Measurements from ENCODE around the gene CNNM2. TPM values are rescaled to one million over a fixed set of nuclear protein-coding genes. Genes with fewer than 3 reads are reported as not detected.

CNNM2 gene
- total and polyA plus RNA-seq, 11 donors, result 1.3 to 6.3 (median 3.4) TPM

DNA sequence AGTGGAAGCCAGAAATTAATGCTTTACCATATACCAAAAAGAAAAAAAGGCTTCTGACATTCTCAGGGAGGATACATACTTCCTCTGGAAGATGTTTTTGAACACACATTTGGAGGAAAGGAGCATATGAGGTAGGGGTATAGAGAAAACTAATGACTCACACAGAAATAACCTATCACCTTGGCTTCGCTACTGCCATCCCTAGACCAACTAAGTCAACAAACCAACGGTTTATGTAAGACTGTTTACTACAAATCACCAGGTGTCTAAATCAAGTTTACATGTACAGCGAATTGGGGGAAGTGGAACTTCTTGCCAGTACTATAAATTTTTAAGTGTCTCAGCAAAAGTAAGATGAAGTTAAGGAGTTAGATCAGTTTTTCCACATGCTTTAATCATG, 178.0 kb downstream of the CNNM2 start:
- Histone ChIP-seq H3K9me3 (no peaks in the 10 kb centered on the region), H3K4me3 (no peak overlapping the region), H3K27ac (no peak overlapping the region), H3K27me3 (no peaks in the 10 kb centered on the region), H3K4me1 (no peaks in the 10 kb centered on the region), H3K36me3 (peaks cover 0 to 100% (median 100%) of the 10 kb centered on the region in 9 donors)
- DNase-seq, result no peak
- TF ChIP-seq, protein P1, sequence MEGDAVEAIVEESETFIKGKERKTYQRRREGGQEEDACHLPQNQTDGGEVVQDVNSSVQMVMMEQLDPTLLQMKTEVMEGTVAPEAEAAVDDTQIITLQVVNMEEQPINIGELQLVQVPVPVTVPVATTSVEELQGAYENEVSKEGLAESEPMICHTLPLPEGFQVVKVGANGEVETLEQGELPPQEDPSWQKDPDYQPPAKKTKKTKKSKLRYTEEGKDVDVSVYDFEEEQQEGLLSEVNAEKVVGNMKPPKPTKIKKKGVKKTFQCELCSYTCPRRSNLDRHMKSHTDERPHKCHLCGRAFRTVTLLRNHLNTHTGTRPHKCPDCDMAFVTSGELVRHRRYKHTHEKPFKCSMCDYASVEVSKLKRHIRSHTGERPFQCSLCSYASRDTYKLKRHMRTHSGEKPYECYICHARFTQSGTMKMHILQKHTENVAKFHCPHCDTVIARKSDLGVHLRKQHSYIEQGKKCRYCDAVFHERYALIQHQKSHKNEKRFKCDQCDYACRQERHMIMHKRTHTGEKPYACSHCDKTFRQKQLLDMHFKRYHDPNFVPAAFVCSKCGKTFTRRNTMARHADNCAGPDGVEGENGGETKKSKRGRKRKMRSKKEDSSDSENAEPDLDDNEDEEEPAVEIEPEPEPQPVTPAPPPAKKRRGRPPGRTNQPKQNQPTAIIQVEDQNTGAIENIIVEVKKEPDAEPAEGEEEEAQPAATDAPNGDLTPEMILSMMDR (IDR thresholded peaks at IDR 0.05), result no peak
- TF ChIP-seq POLR2A (IDR thresholded peaks at IDR 0.05), result no peak
- intact Hi-C loops (cut with DNase I), result loop anchor here in 2 of 10 donors (5.0 to 10.0 kb wide), 2 partner anchors 146 to 149 kb away; partner anchors contain the start of gene RPEL1 (in 1 of the 2)
- WGBS, 4 donors, result 88 to 93% (median 92%) methylated on average over 3 of the region's 3 CpGs
- no peak for ATAC-seq

DNA sequence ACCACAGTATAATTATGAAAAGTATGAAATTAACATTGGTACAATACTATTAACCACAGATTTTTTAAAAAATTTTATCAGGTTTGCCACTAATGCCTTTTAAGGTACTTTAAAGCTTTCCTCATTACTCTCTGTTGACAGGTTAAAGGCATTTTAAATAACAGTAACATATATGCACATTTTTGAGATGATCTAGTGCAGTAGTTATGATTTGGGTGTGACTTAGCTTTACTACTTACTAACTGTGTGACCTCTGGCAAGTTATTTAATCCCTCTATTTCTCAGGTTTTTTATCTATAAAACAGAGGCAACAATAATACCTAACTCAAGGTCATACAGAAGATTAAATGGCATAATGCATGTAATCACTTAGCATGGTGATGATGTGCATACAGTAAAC, 180.1 kb downstream of the CNNM2 start:
- no peaks in the 10 kb centered on the region for H3K27me3 ChIP-seq
- H3K4me1 ChIP-seq, result peaks cover 0 to 11% (median 0%) of the 10 kb centered on the region in 12 donors
- no peaks in the 10 kb centered on the region for H3K9me3 ChIP-seq
- DNase-seq (no peak), ATAC-seq (no peak)
- TF ChIP-seq, protein P1 (IDR thresholded peaks at IDR 0.05), result no peak
- TF ChIP-seq POLR2A (IDR thresholded peaks at IDR 0.05), result no peak
- intact Hi-C loops (cut with DNase I), result loop anchor here in 2 of 10 donors (5.0 to 10.0 kb wide), 2 partner anchors 144 to 147 kb away; partner anchors contain the start of gene RPEL1 (in 1 of the 2)
- H3K4me3 ChIP-seq, result no peak overlapping the region
- H3K27ac ChIP-seq, result no peak overlapping the region
- peaks cover 0 to 100% (median 92%) of the 10 kb centered on the region in 9 donors for H3K36me3 ChIP-seq

DNA sequence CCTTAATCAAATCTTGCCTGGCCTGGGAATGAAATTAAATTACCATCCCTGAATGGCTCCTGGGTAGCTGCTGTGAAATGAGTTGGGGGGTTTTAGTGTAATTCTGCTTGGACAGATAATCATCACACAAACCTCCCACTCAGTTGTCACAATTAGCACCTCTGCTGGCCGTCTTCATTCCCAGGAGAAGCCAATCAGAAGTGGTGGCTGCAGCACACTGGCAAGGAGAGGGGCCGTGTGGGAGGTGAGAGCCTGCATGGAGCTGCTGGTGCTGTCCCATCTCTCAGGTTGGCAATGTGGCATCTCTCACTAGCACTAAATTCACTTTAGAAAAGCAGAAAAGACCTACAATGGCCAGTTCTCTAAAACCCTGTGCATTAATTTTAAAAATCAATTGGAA, 182.5 kb downstream of the CNNM2 start:
- 51 to 82% (median 71%) methylated on average over 2 of the region's 2 CpGs for WGBS, 4 donors
- Histone ChIP-seq H3K27ac (no peak overlapping the region), H3K4me1 (peaks cover 0 to 14% (median 2%) of the 10 kb centered on the region in 12 donors), H3K9me3 (no peaks in the 10 kb centered on the region), H3K4me3 (no peak overlapping the region), H3K27me3 (no peaks in the 10 kb centered on the region), H3K36me3 (peaks cover 0 to 100% (median 92%) of the 10 kb centered on the region in 9 donors)
- intact Hi-C loops (cut with DNase I), result loop anchor here in 5 of 10 donors (5.0 to 10.0 kb wide), 3 partner anchors 37 to 144 kb away; partner anchors contain the start of genes RPEL1 (in 5 of the 5) and NT5C2 (in 1 of the 5)
- no peak for ATAC-seq
- no peak for DNase-seq
- TF ChIP-seq, protein P1 (IDR thresholded peaks at IDR 0.05), result no peak
- no peak for TF ChIP-seq POLR2A (IDR thresholded peaks at IDR 0.05)

DNA sequence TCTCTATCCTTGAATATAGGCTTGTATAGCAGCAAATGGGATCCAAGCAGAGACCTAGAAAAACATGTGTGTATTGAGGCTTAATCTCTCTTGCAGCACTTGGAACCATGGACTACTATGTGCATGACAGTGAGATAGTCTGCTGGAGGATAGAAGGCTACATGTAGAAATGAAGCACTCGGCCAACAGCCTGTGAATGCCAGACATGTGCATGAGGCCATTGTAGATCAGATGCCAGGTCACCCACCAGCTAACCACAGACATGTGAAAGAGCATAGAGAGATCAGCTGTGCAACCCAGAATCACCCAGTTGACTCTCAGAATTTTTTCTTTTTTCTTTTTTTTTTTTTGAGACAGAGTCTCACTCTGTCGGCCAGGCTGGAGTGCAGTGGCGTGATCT, 184.1 kb downstream of the CNNM2 start:
- no peak for DNase-seq
- Histone ChIP-seq H3K27me3 (no peaks in the 10 kb centered on the region), H3K4me1 (peaks cover 0 to 22% (median 3%) of the 10 kb centered on the region in 12 donors), H3K9me3 (no peaks in the 10 kb centered on the region), H3K27ac (peak overlapping the region in 1 of 12 donors; percentile 5), H3K4me3 (no peak overlapping the region), H3K36me3 (peaks cover 0 to 96% (median 84%) of the 10 kb centered on the region in 9 donors)
- 62 to 73% (median 67%) methylated on average over 3 of the region's 3 CpGs for WGBS, 4 donors
- intact Hi-C loops (cut with DNase I), result loop anchor here in 5 of 10 donors (5.0 to 10.0 kb wide), 3 partner anchors 35 to 143 kb away; partner anchors contain the start of genes RPEL1 (in 5 of the 5) and NT5C2 (in 1 of the 5)
- TF ChIP-seq, protein P1 (IDR thresholded peaks at IDR 0.05), result no peak
- TF ChIP-seq POLR2A (IDR thresholded peaks at IDR 0.05), result no peak
- peak; percentile 16 to 65 (median 51) for ATAC-seq

Data from heart left ventricle (tissue), 16 donors.